Fibroblast of mammary gland (primary cell): ENCODE results near the gene YPEL2.
A peak's percentile ranks its signal among the peaks of the same experiment; 100 is the strongest.

Experiments used
- DNase-seq: peaks from one replicate; pipeline ENCODE4 v3.0.0-alpha.2; 2010; ENCODE audit warnings: low read depth
- H3K4me3 ChIP-seq: 2 replicates; pipeline ENCODE4 v1.5.1; 2011; ENCODE audit warnings: low read depth, mild to moderate bottlenecking, low read length, moderate library complexity; ENCODE audit not compliant: control insufficient read depth
- CTCF ChIP-seq: conservative IDR thresholded peaks from 2 replicates; pipeline ENCODE4 v1.5.1; 2011; ENCODE audit warnings: low read depth, low read length, inconsistent platforms; ENCODE audit not compliant: control insufficient read depth, insufficient read depth

The YPEL2 gene

GRCh38 chr17:59427425-59427921 is 96.0 kb downstream of the YPEL2 start:
- no peak overlapping the region for H3K4me3 ChIP-seq
- no peak for TF ChIP-seq CTCF
- DNase-seq: peak; percentile 80

- no peak overlapping the region for H3K4me3 ChIP-seq
- DNase-seq: peak; percentile 82
- no peak for TF ChIP-seq CTCF
These were observed 96.5 kb downstream of the YPEL2 start for GRCh38 chr17:59427996-59428395.

- DNase-seq: peak; percentile 17
- TF ChIP-seq CTCF: no peak
These were observed 97.5 kb downstream of the YPEL2 start for GRCh38 chr17:59428916-59429485.

GRCh38 chr17:59431601-59432000 is 100.1 kb downstream of the YPEL2 start:
- TF ChIP-seq CTCF: no peak
- H3K4me3 ChIP-seq: no peak overlapping the region
- DNase-seq: no peak

More at GRCh38 chr17:59428916-59429485, 97.5 kb downstream of the YPEL2 start:
- H3K4me3 ChIP-seq: no peak overlapping the region

- no peak overlapping the region for H3K4me3 ChIP-seq
- DNase-seq: no peak
- no peak for TF ChIP-seq CTCF
These were observed 101.2 kb downstream of the YPEL2 start for GRCh38 chr17:59432657-59433056.

GRCh38 chr17:59433586-59433985 is 102.1 kb downstream of the YPEL2 start:
- TF ChIP-seq CTCF: no peak
- no peak for DNase-seq
- H3K4me3 ChIP-seq: no peak overlapping the region

- H3K4me3 ChIP-seq: no peak overlapping the region
- no peak for DNase-seq
- TF ChIP-seq CTCF: no peak
These were observed 103.0 kb downstream of the YPEL2 start for GRCh38 chr17:59434429-59434828.
